Measurements from ENCODE around the gene BBS4. TPM values are rescaled to one million over a fixed set of nuclear protein-coding genes. Genes with fewer than 3 reads are reported as not detected.

Gene BBS4
- total and polyA plus RNA-seq, 9 of the 15 experiments (the other 6 are each of a cell fraction or from before 2014, with no cell fraction given) = 25.1 to 80.7 (median 38.9) TPM

DNA sequence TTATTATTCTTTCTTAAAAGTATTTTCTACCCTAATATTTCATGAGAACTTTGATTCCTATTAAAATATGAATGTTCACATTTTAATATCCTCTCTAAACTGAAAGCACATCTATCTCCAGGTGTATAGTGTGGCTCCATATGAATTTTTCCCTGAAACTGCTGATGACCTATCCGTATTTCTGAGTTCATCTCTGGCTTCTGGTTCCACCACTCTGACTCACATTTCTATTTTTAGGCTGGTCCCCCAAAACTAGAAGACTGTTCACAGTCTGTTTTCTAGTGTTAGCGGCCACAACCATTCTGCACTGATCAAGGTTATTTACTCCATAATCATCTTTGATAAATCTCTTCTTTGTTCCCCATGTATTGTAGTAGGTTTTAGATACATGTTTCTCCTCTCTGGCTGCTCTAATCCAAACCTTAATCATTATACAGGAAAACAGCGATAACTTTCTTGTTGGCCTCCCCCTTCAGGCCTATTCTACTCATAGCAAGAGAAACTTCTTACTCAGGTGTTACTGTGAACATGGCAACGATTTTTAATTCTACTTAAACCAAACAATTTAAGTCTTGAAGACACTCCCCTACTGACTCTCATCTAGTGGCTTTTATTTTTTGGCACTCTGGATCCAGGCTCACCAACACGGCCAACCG lies 84.8 kb downstream of the BBS4 start:
- intact Hi-C loops (cut with micrococcal nuclease) = no loop called here
- Histone ChIP-seq H2AFZ (ENCODE audit: low read depth, low read length) (no peak overlapping the region), H3K27ac (ENCODE audit: extremely low read depth, low read depth, low read length) (no peak overlapping the region), H3K9me3 (replicated peaks; ENCODE audit: control insufficient read depth, insufficient read depth, low read depth, low read length) (no peaks in the 10 kb centered on the region), H3K4me1 (replicated peaks in 1 of 2; ENCODE audit: control insufficient read depth in 2 of 2, insufficient read depth in 2 of 2, low read length in 2 of 2) (no peaks in the 10 kb centered on the region), H3K9me1 (ENCODE audit: control insufficient read depth, insufficient read depth, low read length) (no peaks in the 10 kb centered on the region), H4K20me1 (replicated peaks; ENCODE audit: control insufficient read depth, insufficient read depth, low read length) (no peaks in the 10 kb centered on the region), H3K27me3 (ENCODE audit: control insufficient read depth in 2 of 2, insufficient read depth in 2 of 2, low read length in 2 of 2) (no peaks in the 10 kb centered on the region), H3K4me3 (no peak overlapping the region), H3K79me2 (ENCODE audit: control insufficient read depth, insufficient read depth, low read length) (peaks cover 10% of the 10 kb centered on the region; the same call in 2 of the 3 replicates), H3K36me3 (ENCODE audit: control insufficient read depth, insufficient read depth, low read length) (peaks cover 94% of the 10 kb centered on the region), H3K4me2 (ENCODE audit: insufficient read depth, low read length) (no peak overlapping the region), H3K9ac (ENCODE audit: insufficient read depth in 1 of 2, low read depth in 2 of 2, low read length in 2 of 2) (no peak overlapping the region)
- POLR2A ChIA-PET = interaction anchor here (0.6 to 0.7 kb wide), 2 partner anchors 7 to 985 kb away, joined by 3 read pairs; no protein-coding TSS in a partner anchor
- 81% methylated on average over 6 of the region's 6 CpGs for WGBS (ENCODE audit: insufficient coverage, low coverage, missing lambda C conversion rate)
- DNase-seq (ENCODE audit: extremely low read depth in 1 of 4, low spot score in 3 of 4) = peak in 2 of 4 experiments; percentile 27 to 32
- in situ Hi-C loops (cut with MboI) = no loop called here
- ATAC-seq = 0 out of 3 replicates have a peak, but pooled peaks have one; percentile 46
- CTCF ChIA-PET (ENCODE audit: low intra/inter-chr PET ratio) = no interaction called here
- no peak for FAIRE-seq
- no TSS peak for BruUV-seq (replicated peaks)
- TF ChIP-seq COPS2 (conservative IDR thresholded peaks at IDR 0.05) (no peak), MEF2A (IDR thresholded peaks at IDR 0.05; ENCODE audit: control insufficient read depth, low read depth, low read length) (0 out of 2 replicates have a peak, but pooled peaks have one; percentile 44)

DNA sequence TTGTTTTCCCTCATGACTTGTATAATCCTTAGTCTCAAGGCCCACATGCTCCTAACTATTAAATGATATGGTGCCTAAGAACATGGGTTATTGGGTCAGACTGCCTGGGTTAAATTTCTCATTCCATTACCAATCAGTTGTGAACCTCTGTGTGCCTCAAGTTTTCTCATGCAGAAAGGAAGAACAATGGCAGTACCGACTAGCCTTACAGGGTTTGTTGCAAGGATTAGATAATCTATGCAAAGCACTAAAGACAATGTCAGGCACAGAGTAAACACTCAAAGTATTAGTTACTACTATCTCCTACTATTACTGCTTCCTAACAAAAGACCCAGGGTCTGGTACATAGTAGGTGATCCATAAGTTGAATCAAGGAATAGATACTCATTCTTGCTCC lies 85.3 kb downstream of the BBS4 start:
- Histone ChIP-seq H3K9me1 (ENCODE audit: control insufficient read depth, insufficient read depth, low read length) (no peaks in the 10 kb centered on the region), H3K27ac (ENCODE audit: extremely low read depth, low read depth, low read length) (no peak overlapping the region), H3K4me3 (no peak overlapping the region), H3K4me1 (replicated peaks in 1 of 2; ENCODE audit: control insufficient read depth in 2 of 2, insufficient read depth in 2 of 2, low read length in 2 of 2) (no peaks in the 10 kb centered on the region), H3K79me2 (ENCODE audit: control insufficient read depth, insufficient read depth, low read length) (peaks cover 12% of the 10 kb centered on the region; the same call in 2 of the 3 replicates), H3K36me3 (ENCODE audit: control insufficient read depth, insufficient read depth, low read length) (peaks cover 94% of the 10 kb centered on the region), H3K9me3 (replicated peaks; ENCODE audit: control insufficient read depth, insufficient read depth, low read depth, low read length) (no peaks in the 10 kb centered on the region), H3K9ac (ENCODE audit: insufficient read depth in 1 of 2, low read depth in 2 of 2, low read length in 2 of 2) (no peak overlapping the region), H2AFZ (ENCODE audit: low read depth, low read length) (no peak overlapping the region), H4K20me1 (replicated peaks; ENCODE audit: control insufficient read depth, insufficient read depth, low read length) (no peaks in the 10 kb centered on the region), H3K27me3 (ENCODE audit: control insufficient read depth in 2 of 2, insufficient read depth in 2 of 2, low read length in 2 of 2) (no peaks in the 10 kb centered on the region), H3K4me2 (ENCODE audit: insufficient read depth, low read length) (no peak overlapping the region)
- no peak for ATAC-seq
- in situ Hi-C loops (cut with MboI) = no loop called here
- BruUV-seq (replicated peaks) = no TSS peak
- no peak for DNase-seq (ENCODE audit: extremely low read depth in 1 of 4, low spot score in 3 of 4)
- POLR2A ChIA-PET = interaction anchor here (0.7 kb wide), 1 partner anchor 356 kb away, joined by 3 read pairs; no protein-coding TSS in a partner anchor
- intact Hi-C loops (cut with micrococcal nuclease) = no loop called here
- CTCF ChIA-PET (ENCODE audit: low intra/inter-chr PET ratio) = no interaction called here
- WGBS (ENCODE audit: insufficient coverage, low coverage, missing lambda C conversion rate) = 87% methylated on average over 1 of the region's 1 CpG
- no peak for FAIRE-seq
- no peak for TF ChIP-seq SAFB2 (IDR thresholded peaks at IDR 0.05; ENCODE audit: borderline replicate concordance, low read depth, low read length, severe bottlenecking)
- TF ChIP-seq TBL1XR1 (IDR thresholded peaks at IDR 0.05; ENCODE audit: low read length in 2 of 2) = no peak
- no peak for TF ChIP-seq TAF15 (IDR thresholded peaks at IDR 0.05; ENCODE audit: low read depth, low read length)
- no peak for TF ChIP-seq ZNF57 (CRISPR knock-in tag; IDR thresholded peaks at IDR 0.05)

Measured in K562 (cell line).